Right lobe of liver (tissue), 4 donors: Measurements from ENCODE around the gene SPINDOC.

Experiments
- CTCF ChIP-seq, 4 donors: fragments of 200-600 bp in 3 of 4; fragments of 450-650 bp in 1 of 4; IDR thresholded peaks; one replicate each; pipeline versions ENCODE4 v1.5.1 to v1.8.0; 2016 to 2022; ENCODE audit warnings: antibody characterized with exemption in 4 of 4, mild to moderate bottlenecking in 2 of 4
- POLR2A ChIP-seq: fragments of 450-650 bp; IDR thresholded peaks from one replicate; pipeline ENCODE4 v1.6.1; 2017; ENCODE audit warnings: antibody characterized with exemption, mild to moderate bottlenecking
- donor health status: DM: no; HTN: no; CAD: no.
- donor health status: DM: no; HTN: no; CAD: no.
- donor health status: DM: no; HTN: yes; CAD: no.

- TF ChIP-seq POLR2A, result no peak
- no peak for TF ChIP-seq CTCF (IDR thresholded peaks at IDR 0.05)
These were observed 55.3 kb downstream of the SPINDOC start for GRCh38 chr11:63868399-63869064.
